Measurements from ENCODE around the gene FRMD1.

The FRMD1 gene

GRCh38 chr6:168045706-168046620 is 33.0 kb downstream of the FRMD1 start:
- H3K27me3 Mint-ChIP-seq (ENCODE audit: low read depth) = no peaks in the 10 kb centered on the region
- H3K9me3 Mint-ChIP-seq = peaks cover 3% of the 10 kb centered on the region
- H3K27ac Mint-ChIP-seq = no peak overlapping the region
- no peak for DNase-seq (ENCODE audit: low spot score)
- H3K36me3 Mint-ChIP-seq (ENCODE audit: low read depth) = no peaks in the 10 kb centered on the region
- H3K4me3 Mint-ChIP-seq = no peak overlapping the region
- H3K4me1 Mint-ChIP-seq (ENCODE audit: low read depth) = no peaks in the 10 kb centered on the region

GRCh38 chr6:168045141-168045691 is 33.8 kb downstream of the FRMD1 start:
- Mint-ChIP-seq H3K4me3 (no peak overlapping the region), H3K36me3 (ENCODE audit: low read depth) (no peaks in the 10 kb centered on the region), H3K9me3 (peaks cover 9% of the 10 kb centered on the region), H3K4me1 (ENCODE audit: low read depth) (no peaks in the 10 kb centered on the region), H3K27me3 (ENCODE audit: low read depth) (no peaks in the 10 kb centered on the region), H3K27ac (no peak overlapping the region)
- DNase-seq (ENCODE audit: low spot score) = no peak

GRCh38 chr6:168044521-168045130 is 34.4 kb downstream of the FRMD1 start:
- no peak overlapping the region for H3K4me3 Mint-ChIP-seq
- H3K27me3 Mint-ChIP-seq (ENCODE audit: low read depth) = no peaks in the 10 kb centered on the region
- H3K36me3 Mint-ChIP-seq (ENCODE audit: low read depth) = no peaks in the 10 kb centered on the region
- H3K27ac Mint-ChIP-seq = no peak overlapping the region
- no peaks in the 10 kb centered on the region for H3K4me1 Mint-ChIP-seq (ENCODE audit: low read depth)
- no peak for DNase-seq (ENCODE audit: low spot score)
- H3K9me3 Mint-ChIP-seq = peaks cover 11% of the 10 kb centered on the region

GRCh38 chr6:168043848-168044415 is 35.1 kb downstream of the FRMD1 start:
- no peaks in the 10 kb centered on the region for H3K27me3 Mint-ChIP-seq (ENCODE audit: low read depth)
- H3K4me1 Mint-ChIP-seq (ENCODE audit: low read depth) = no peaks in the 10 kb centered on the region
- no peak overlapping the region for H3K27ac Mint-ChIP-seq
- DNase-seq (ENCODE audit: low spot score) = no peak
- no peak overlapping the region for H3K4me3 Mint-ChIP-seq
- H3K36me3 Mint-ChIP-seq (ENCODE audit: low read depth) = no peaks in the 10 kb centered on the region
- peaks cover 16% of the 10 kb centered on the region for H3K9me3 Mint-ChIP-seq

- no peak overlapping the region for H3K27ac Mint-ChIP-seq
- no peaks in the 10 kb centered on the region for H3K27me3 Mint-ChIP-seq (ENCODE audit: low read depth)
- H3K9me3 Mint-ChIP-seq = peaks cover 20% of the 10 kb centered on the region
- H3K36me3 Mint-ChIP-seq (ENCODE audit: low read depth) = no peaks in the 10 kb centered on the region
- no peaks in the 10 kb centered on the region for H3K4me1 Mint-ChIP-seq (ENCODE audit: low read depth)
- no peak for DNase-seq (ENCODE audit: low spot score)
- H3K4me3 Mint-ChIP-seq = no peak overlapping the region
Observed at GRCh38 chr6:168043193-168043847, 35.7 kb downstream of the FRMD1 start.

- Mint-ChIP-seq H3K9me3 (peaks cover 24% of the 10 kb centered on the region), H3K36me3 (ENCODE audit: low read depth) (no peaks in the 10 kb centered on the region), H3K4me1 (ENCODE audit: low read depth) (no peaks in the 10 kb centered on the region), H3K4me3 (no peak overlapping the region), H3K27ac (no peak overlapping the region), H3K27me3 (ENCODE audit: low read depth) (no peaks in the 10 kb centered on the region)
- no peak for DNase-seq (ENCODE audit: low spot score)
Observed at GRCh38 chr6:168042426-168043192, 36.4 kb downstream of the FRMD1 start.

- Mint-ChIP-seq H3K27me3 (ENCODE audit: low read depth) (no peaks in the 10 kb centered on the region), H3K27ac (no peak overlapping the region), H3K36me3 (ENCODE audit: low read depth) (no peaks in the 10 kb centered on the region), H3K4me1 (ENCODE audit: low read depth) (no peaks in the 10 kb centered on the region), H3K9me3 (peaks cover 27% of the 10 kb centered on the region), H3K4me3 (no peak overlapping the region)
- DNase-seq (ENCODE audit: low spot score) = no peak
Observed at GRCh38 chr6:168041928-168042327, 37.1 kb downstream of the FRMD1 start.

GRCh38 chr6:168040856-168041496 is 38.0 kb downstream of the FRMD1 start:
- Mint-ChIP-seq H3K27me3 (ENCODE audit: low read depth) (no peaks in the 10 kb centered on the region), H3K9me3 (peaks cover 27% of the 10 kb centered on the region), H3K27ac (no peak overlapping the region), H3K4me1 (ENCODE audit: low read depth) (peaks cover 4% of the 10 kb centered on the region), H3K36me3 (ENCODE audit: low read depth) (no peaks in the 10 kb centered on the region), H3K4me3 (no peak overlapping the region)
- no peak for DNase-seq (ENCODE audit: low spot score)

GRCh38 chr6:168039849-168040248 is 39.2 kb downstream of the FRMD1 start:
- H3K4me1 Mint-ChIP-seq (ENCODE audit: low read depth) = peaks cover 8% of the 10 kb centered on the region
- H3K36me3 Mint-ChIP-seq (ENCODE audit: low read depth) = no peaks in the 10 kb centered on the region
- peaks cover 4% of the 10 kb centered on the region for H3K27me3 Mint-ChIP-seq (ENCODE audit: low read depth)
- peaks cover 29% of the 10 kb centered on the region for H3K9me3 Mint-ChIP-seq
- no peak overlapping the region for H3K4me3 Mint-ChIP-seq
- no peak overlapping the region for H3K27ac Mint-ChIP-seq
- no peak for DNase-seq (ENCODE audit: low spot score)

- no peak for DNase-seq (ENCODE audit: low spot score)
- Mint-ChIP-seq H3K4me1 (ENCODE audit: low read depth) (peaks cover 8% of the 10 kb centered on the region), H3K36me3 (ENCODE audit: low read depth) (no peaks in the 10 kb centered on the region), H3K27ac (no peak overlapping the region), H3K9me3 (peaks cover 34% of the 10 kb centered on the region), H3K27me3 (ENCODE audit: low read depth) (peaks cover 8% of the 10 kb centered on the region), H3K4me3 (no peak overlapping the region)
Observed at GRCh38 chr6:168039301-168039700, 39.7 kb downstream of the FRMD1 start.

GRCh38 chr6:168038576-168039140 is 40.4 kb downstream of the FRMD1 start:
- Mint-ChIP-seq H3K36me3 (ENCODE audit: low read depth) (peaks cover 2% of the 10 kb centered on the region), H3K9me3 (peaks cover 36% of the 10 kb centered on the region), H3K27me3 (ENCODE audit: low read depth) (peaks cover 10% of the 10 kb centered on the region)

GRCh38 chr6:168037856-168038255 is 41.2 kb downstream of the FRMD1 start:
- H3K4me1 Mint-ChIP-seq (ENCODE audit: low read depth) = peaks cover 8% of the 10 kb centered on the region
- DNase-seq (ENCODE audit: low spot score) = no peak
- peaks cover 2% of the 10 kb centered on the region for H3K36me3 Mint-ChIP-seq (ENCODE audit: low read depth)
- H3K9me3 Mint-ChIP-seq = peaks cover 38% of the 10 kb centered on the region
- H3K27ac Mint-ChIP-seq = no peak overlapping the region
- peaks cover 11% of the 10 kb centered on the region for H3K27me3 Mint-ChIP-seq (ENCODE audit: low read depth)
- no peak overlapping the region for H3K4me3 Mint-ChIP-seq

More at GRCh38 chr6:168038576-168039140, 40.4 kb downstream of the FRMD1 start:
- Mint-ChIP-seq H3K4me3 (no peak overlapping the region), H3K4me1 (ENCODE audit: low read depth) (peaks cover 8% of the 10 kb centered on the region), H3K27ac (no peak overlapping the region)
- DNase-seq (ENCODE audit: low spot score) = no peak
